OCI-M1 (cell line): ENCODE data around the gene ARFGEF2.
"Not testable (repeated sequence)": the region's sequence is repeated elsewhere in the genome, so short reads cannot be mapped to it uniquely, and the experiment has no call there.

Experiments
- DNase-seq: peaks from one replicate; lab custom pipeline; 2025; lab: John Stamatoyannopoulos, UW

Gene ARFGEF2

DNA sequence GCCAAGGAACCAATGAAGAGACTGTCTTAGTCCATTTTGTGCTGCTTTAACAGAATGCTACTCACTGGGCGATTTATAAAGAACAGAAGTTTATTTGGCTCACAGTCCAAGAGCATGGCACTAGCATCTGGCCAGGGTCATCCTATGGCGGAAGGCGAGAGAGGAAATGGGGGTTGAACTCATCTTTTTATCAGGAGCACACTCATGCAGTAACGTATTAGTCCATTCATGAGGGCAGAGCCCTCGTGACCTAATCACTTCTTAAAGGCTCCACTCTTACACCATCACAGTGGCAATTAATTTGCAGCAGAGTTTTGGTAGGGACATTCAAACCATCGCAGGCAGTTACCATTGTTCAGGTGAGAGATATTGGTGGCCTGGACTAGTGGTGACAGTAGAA lies 8.5 kb downstream of the ARFGEF2 start:
- DNase-seq, result no peak

DNA sequence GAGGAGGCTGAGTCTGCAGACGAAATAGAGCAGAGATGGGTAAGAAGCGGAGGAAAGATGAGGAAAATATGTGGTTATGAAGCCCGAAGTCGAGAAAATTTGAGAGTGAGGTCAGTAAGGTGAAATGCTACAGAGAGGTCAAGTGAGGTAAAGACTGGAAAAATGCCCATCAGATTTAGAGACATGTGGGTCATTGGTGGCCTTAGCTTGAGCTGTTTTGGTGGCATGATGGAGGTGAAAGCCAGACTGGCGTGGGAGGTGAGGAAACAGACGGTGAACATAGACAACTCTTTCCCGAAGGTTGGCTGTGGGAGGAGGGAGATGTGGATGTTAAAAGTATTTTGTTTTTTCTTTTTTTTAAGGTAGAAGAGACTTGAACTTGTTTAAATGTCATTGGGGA lies 9.4 kb downstream of the ARFGEF2 start:
- no peak for DNase-seq

DNA sequence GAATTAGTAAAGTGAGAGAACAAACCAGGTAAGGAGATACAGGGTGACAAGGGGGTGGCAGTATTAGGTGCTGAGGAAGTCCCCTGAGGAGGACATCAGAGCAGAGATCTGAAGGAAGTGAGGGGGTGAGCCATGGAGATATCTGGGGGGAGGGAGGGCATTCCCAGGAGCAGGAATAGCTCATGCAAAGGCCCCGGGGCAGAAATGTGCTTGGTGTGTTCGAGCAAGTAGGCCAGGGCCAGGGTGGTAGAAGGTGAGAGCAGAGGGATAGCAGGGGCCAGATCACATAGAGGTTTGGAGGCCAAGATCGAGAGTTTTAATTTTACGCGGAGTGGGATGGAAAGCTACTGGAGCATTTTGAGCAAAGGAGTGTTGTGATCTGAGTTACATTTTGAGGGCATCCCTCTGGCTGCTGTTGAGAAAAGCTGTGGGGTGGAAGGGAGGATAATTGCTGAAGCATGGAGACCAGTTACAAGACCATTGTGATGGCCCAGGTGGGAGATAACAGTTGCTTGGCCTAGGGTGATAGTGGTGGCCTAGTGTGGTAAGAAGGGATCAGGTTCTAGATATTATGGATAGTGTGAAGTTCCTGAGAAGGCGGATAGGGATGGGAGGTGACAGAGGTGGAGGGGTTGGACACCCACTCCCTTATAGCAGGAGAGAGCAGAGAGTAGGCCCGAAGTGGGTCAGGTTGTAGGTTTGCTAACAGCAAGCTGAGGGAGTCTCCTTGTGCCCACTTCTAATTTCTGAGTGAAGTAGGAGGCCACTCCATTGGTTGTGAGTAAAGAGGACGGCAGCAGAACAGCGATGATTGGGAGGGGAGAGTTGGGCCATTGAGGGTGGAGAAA lies 10.2 kb downstream of the ARFGEF2 start:
- DNase-seq, result no peak

DNA sequence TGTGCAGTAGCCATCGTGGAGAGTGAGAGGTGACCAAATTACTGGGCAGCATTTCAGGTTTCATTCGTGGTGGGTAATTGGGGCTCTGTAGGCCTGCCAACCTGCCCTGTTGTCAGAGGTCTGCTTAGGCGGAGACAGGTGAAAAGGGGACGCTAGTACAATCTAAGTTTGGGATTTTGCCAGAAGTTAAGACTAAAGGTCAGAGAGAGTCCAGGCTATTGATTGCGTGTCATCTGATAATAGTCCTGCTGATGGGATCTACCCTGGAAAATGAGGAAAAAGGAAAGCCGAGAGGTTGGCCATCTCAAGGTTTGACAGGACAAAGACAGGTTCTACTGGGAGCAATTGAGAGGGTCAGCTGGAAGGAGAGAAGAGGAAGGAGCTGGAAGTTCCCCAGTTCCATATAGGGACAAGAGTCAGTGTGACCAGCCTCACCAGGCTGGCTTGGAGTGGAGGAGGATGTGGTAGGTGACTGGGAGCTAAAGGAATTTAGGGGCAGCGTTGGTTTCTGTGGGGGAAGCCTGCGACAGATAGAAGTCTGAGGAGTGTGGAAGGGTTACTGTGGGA lies 10.9 kb downstream of the ARFGEF2 start:
- DNase-seq, result no peak

DNA sequence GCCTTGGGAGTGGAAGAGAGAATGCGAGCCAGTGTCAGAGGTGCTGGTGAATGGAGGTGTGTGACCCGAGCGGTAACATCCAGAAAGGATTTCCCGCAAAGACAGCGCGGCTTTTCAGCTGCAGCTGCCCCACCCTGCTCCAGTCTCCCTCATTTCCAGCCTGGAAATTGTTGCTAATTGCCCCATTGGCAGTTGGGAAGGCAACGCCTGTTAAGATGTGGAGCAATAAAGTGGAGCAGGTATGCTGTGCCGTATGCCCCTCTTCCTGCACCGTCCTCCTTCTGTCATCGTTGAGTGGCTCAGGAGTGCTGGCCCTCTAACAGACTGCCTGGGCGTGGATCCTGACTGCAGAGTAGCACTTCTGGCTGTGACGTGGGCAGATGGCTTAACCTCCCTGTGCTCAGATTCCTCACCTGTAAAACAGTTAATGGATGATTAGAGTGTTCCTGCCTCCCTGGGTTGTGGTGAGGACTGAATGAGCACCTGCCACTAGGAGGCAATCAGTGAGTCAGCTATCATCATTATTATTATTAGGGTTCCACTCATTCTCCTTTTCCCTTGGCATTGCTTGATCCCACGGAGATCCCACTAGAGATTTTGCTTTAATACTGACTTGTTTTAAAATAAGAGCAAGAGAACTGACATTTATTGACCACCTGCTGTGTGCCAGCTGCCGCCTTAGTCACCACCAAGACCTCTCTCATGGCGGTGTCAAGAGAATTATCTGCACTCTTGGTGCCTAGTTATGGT lies 11.7 kb downstream of the ARFGEF2 start:
- DNase-seq, result no peak

DNA sequence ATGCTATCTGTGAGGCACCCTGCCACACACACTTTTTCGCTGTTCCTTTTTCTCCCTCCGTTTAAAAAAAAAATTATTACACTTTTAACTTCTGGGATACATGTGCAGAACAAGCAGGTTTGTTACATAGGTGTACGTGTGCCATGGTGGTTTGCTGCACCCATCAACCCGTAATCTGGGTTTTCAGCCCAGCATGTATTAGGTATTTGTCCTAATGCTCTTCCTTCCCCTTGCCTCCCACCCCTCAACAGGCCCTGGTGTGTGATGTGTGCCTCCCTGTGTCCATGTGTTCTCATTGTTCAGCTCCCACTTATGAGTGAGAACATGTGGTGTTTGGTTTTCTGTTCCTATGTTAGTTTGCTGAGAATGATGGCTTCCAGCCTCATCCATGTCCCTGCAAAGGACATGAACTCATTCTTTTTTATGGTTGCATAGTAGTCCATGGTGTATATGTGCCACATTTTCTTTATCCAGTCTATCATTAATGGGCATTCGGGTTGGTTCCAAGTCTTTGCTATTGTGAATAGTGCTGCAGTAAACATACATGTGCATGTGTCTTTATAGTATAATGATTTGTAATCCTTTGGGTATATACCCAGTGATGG lies 12.9 kb downstream of the ARFGEF2 start:
- not testable (repeated sequence) for DNase-seq

DNA sequence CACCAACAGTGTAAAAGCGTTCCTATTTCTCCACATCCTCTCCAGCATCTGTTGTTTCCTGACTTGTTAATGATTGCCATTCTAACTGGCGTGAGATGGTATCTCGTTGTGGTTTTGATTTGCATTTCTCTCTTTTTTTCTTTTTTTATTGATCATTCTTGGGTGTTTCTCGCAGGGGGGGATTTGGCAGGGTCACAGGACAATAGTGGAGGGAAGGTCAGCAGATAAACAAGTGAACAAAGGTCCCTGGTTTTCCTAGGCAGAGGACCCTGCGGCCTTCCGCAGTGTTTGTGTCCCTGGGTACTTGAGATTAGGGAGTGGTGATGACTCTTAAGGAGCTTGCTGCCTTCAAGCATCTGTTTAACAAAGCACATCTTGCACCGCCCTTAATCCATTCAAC lies 13.5 kb downstream of the ARFGEF2 start:
- DNase-seq, result not testable (repeated sequence)

DNA sequence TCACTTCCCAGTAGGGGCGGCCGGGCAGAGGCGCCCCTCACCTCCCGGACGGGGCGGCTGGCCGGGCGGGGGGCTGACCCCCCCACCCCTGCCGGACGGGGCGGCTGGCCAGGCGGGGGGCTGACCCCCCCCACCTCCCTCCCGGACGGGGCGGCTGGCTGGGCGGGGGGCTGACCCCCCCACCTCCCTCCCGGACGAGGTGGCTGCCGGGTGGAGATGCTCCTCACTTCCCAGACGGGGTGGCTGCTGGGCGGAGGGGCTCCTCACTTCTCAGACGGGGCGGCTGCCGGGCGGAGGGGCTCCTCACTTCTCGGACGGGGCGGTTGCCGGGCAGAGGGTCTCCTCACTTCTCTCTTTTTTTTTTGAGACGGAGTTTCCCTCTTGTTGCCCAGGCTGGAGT lies 14.7 kb downstream of the ARFGEF2 start:
- not testable (repeated sequence) for DNase-seq

DNA sequence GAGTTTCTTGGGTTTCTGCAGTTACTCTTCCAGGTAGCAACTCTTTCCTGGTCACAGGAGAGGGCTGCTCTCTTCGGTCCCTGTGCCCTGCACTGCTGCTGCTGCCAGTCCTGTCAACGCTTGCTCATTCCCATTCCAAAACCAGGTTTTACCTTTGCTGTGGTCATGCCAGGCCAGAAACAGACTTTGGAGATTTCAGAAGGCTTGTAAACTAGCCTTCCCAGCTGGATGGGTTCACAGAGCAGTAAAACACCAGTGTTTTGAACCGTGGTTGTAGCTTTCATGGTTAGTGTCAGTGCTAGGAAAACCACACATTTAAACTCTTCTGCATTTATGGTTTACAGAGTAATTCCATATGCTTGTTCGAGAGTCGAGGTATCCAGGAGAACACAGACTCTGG lies 16.2 kb downstream of the ARFGEF2 start:
- no peak for DNase-seq

DNA sequence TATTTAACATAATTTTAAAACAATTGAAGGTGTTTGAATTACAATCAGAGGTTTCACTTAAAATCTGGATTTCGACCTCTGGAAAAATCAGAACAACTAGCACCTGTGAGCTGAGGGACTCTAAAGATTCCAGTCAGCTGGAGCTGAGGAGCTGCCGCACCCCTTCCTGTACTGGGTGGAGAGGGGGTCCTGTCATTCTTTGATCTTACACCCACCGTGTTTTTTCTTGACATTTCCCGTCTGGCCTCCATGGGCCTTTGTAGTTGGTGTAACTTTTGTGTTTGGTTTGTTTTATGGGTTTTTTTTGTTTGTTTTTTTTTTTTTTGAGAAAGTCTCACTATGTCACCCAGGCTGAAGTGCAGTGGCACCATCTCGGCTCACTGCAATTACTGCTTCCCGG lies 17.2 kb downstream of the ARFGEF2 start:
- DNase-seq, result no peak

DNA sequence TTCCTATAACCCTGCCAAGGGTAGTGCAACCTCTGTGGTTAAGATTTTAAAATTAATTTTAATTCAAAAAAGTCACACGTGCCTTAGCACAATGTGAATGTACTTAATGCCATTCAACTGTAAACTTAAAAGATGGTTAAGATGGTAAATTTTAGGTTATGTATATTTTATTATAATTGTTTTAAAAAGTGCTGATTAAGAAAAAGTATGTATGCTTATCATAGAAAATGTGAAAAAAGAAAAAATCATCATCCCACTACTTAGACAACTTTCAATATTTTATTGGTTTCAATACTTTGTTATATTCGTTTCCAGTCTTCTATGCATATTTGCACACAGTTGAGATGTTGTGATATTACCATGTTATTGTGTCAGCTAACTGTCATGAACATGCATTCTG lies 18.7 kb downstream of the ARFGEF2 start:
- DNase-seq, result no peak

DNA sequence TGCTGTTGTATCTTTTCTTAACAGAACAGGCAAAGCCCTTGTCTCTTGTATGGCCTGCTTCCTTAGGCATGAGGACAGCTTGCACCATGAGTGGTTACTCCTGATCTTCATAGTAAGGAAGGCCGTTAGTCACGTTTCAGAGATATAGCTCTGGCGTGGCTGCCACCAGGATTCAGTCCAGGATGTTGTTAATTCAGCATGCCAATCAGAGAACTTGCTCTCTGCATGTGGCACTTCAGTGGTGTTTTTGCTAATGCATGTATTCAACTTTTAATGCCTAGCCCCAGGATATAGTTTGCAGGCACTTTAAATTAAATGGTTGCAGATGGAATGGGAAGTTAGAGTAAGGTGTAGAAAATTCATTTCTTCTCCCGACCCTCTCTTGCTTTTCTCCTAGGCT lies 20.0 kb downstream of the ARFGEF2 start:
- no peak for DNase-seq

DNA sequence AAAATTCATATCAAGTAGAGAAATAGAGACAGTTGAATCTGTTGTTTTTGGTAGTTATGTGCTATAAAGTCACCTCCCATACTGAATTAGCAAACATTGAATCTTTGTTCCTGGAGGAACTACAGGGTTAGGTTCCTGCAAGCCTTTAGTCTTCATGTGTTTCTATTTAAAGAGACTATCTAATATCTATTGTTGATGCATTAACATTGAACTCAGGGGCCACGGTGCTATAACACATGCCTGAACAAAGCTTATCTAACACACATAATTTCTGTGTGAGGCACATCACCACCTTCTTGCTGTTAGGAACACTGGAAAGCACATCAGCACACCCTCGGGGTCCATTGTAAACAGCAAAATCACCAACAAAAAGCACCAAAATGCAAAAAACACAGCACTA lies 21.2 kb downstream of the ARFGEF2 start:
- no peak for DNase-seq

DNA sequence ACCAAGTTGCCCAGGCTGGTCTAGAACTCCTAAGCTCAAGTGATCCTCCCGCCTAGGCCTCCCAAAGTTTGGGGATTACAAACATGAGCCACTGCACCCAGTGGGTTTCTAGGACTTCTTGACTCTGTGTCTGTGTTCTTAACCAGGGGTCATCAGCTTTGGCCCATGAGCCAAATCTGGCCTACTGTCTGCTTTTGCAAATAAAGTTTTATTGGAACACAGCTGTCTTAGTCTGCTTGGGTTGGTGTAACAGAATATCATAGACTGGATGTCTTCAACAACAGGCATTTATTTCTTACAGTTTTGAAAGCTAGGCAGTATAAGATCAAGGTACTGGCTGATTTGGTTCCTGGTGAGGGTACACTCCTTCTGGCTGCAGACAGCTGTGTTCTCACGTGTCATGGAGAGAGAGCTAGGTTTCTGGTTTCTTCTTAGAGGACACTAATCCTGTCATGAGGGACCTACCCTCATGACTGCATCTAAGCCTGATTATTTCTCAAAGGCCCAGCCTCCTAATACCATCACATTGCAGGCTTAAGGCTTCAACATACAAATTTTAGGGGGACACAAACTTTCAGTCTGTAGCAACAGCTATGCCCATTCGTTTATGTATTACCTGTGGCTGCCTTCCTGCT lies 23.3 kb downstream of the ARFGEF2 start:
- no peak for DNase-seq

DNA sequence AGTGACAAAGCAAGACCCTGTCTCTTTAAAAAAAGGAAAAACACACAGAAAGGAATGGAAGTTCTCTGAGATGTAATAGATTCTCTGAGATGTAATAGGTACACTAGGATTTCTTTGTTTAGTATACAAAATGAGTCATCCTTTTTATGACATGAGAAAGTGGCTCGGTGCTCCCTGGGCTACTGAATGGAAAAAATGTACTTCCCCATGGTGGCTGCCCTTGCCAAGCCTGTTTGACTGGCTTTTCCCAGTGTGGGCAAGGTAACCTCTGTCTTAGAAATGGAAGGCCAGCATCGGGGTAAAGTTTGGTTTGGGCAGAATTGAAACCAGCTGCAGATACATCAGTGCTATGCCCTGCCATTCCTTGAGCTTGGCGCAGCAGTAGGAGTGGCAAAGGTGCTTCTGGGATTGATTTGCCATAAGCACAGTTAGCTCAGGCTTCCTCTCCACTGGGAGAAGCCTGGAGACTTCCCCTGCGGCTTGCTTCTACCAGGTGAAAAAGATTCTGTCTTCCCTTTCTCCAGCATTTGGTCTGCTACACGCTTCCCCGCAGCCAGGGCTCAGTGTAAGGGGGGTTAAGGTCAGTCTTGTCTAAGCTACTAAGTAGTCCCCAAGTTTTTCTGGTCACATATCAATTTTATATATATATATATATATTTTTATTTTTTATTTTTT lies 24.5 kb downstream of the ARFGEF2 start:
- no peak for DNase-seq

DNA sequence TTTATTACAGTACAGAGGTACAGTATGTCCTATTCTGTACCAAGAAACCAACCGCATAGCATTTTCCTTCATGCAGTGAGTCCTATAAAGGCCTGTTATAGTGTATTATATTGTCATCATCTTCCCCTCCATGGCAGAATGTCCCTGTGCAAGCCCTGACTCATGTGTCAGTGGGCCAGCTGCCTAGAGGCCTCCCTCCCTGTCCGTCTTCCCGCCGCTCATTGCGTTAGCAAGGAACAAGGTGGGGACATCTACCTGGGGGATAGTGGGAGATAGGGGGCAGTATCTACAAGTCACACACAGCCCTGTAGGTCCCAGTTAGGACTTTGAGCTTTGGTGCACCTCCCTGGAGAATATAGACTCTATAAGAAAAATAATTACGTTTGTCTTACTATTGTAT lies 27.1 kb downstream of the ARFGEF2 start:
- no peak for DNase-seq

DNA sequence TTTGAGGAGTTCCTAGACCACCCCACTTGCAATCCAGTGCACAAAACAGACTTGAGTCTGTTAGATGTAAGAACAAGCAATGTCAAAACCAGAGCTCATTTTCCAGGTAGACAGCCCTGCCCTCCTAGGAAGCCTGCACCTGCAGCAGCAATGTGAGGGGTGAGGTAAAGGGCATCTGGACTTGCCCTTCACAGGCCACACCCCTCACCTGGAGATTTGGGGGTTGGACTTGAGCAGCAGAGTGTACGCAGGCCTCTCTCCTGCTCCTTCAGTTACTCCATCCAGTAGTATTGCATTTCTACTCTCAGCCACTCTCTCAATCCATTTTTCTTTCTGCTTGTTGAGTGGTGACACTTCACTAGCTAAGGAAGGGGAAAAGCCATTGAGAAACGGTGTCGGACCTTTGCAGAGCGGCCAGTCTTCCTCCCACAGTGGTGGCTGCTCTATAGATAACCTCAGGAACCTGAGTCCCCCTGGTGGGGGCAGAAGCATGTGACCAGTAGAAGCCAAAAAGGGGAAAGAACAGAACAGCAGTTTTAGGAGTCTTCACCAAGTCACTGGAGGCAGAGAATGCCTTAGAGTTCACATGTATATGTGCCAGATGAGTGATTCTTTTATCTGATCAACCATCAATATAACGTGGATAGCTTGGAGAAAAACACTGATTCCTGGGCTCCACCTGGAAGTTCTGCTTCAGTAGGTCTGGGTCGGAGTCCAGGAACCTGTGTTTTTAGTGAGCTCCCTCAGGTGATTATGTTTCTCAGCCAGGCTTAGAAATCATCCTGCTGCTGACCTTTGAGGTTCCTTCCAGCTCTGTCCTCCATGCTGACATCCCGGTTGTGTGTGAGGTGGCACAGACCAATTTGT lies 28.0 kb downstream of the ARFGEF2 start:
- peak; percentile 13 for DNase-seq

DNA sequence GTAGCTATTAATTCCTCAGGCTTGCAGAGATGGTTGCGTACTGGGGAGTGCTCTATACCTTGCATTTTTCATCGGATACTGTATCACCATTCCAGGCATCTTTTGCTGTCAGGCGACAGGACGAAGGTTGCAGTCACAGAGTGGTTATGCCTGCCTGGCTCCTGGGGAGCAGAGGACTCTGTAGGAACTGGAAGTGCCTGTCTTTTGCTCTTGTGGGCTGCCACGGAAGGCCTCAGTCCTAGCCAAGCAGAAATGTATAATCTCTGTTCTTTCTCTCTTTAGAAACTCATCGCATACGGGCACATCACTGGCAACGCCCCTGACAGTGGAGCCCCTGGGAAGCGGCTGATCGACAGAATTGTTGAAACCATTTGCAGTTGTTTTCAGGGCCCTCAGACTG lies 29.5 kb downstream of the ARFGEF2 start:
- DNase-seq, result no peak

DNA sequence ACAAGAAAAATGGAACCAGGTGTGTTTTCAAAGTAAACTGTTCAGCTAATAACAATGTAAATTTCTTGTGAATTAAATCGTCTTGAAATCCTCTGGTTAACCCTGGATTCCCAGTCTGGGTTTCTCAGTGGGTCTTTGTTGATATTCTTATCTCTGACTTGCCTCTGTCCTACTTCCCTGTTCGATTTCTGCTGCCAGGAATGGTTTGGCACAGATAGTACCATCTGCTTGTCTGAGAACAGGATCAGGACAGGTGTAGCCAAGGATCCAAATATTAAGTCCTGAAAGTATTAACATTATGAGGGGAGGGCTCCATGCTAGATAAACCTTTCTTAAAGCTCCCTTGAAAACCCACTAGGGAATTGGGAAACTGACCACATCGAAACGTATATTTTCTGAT lies 30.1 kb downstream of the ARFGEF2 start:
- no peak for DNase-seq

DNA sequence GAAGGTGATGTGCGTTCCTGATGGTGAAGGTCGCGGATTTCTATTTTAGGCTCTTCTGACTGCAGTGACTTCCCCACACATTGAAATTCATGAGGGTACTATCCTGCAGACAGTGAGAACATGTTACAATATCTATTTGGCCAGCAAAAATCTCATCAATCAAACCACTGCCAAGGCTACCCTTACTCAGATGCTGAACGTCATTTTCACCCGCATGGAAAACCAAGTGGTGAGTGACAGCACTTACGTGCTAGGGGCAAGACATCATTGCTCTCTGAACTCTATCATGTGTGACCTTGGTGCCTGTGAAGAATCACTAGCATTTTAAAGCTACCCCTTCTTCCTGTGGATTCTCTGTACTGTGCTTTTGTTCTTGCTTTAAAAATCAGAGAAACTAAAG lies 31.1 kb downstream of the ARFGEF2 start:
- DNase-seq, result no peak

DNA sequence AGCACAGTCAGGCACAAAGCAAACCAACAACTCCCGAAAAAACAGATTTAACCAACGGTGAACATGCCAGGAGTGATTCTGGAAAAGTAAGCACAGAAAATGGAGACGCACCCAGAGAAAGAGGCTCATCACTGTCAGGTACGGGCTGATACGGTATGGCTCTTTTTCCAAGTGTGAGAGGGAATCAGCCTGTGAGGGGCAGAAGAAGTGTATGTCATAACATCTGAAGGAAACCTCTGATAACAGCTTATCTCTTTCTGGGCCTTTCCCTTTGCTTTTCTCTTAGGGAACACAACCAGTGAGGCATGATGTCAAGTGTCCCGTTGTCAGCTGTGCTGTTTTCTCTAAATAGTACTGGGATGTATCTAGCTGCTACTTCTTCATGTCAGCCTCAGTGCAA lies 32.1 kb downstream of the ARFGEF2 start:
- no peak for DNase-seq
